ENCODE results near the gene FKBP10. TPM values are rescaled to one million over a fixed set of nuclear protein-coding genes. Genes with fewer than 3 reads are reported as not detected.

The FKBP10 gene
- total and polyA plus RNA-seq, 2 donors (not counting 3 experiments of a cell fraction or from before 2014, with no cell fraction given), result 168 to 377 TPM

DNA sequence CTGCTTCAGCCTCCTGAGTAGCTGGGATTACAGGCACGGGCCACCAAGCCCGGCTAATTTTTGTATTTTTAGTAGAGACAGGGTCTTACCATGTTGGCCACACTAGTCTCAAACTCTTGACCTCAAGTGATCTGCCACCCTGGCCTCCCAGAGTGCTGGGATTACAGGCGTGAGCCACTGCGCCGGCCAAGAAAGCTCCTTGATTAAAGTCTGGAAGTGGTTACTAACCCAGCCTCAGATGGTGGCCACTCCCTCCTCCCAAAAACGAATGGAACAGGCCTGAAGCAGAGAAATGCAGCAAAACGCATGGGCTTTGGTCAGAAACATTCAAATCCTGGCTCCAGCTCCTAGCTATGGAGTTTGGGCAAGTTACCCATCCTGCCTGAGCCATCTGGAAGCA is 11.3 kb downstream of the FKBP10 start:
- Histone ChIP-seq H4K20me1 (replicated peaks; ENCODE audit: control insufficient read depth, extremely low read depth, insufficient read depth, low read length) (no peaks in the 10 kb centered on the region), H3K79me2 (ENCODE audit: control insufficient read depth, insufficient read depth, low read length) (no peaks in the 10 kb centered on the region), H3K9me1 (replicated peaks; ENCODE audit: control insufficient read depth, extremely low read depth, insufficient read depth, low read length) (no peaks in the 10 kb centered on the region), H3K9me3 (replicated peaks; ENCODE audit: control insufficient read depth, insufficient read depth, low read length) (no peaks in the 10 kb centered on the region), H3K4me2 (ENCODE audit: insufficient read depth, low read length) (no peak overlapping the region), H2AFZ (ENCODE audit: low read depth, low read length) (no peak overlapping the region), H3K4me1 (ENCODE audit: control insufficient read depth, extremely low read depth, insufficient read depth, low read length) (no peaks in the 10 kb centered on the region), H3K27me3 (ENCODE audit: control insufficient read depth in 2 of 2, insufficient read depth in 2 of 2, low read length in 2 of 2) (no peaks in the 10 kb centered on the region), H3K27ac (ENCODE audit: insufficient read depth, low read depth, low read length) (no peak overlapping the region), H3K36me3 (ENCODE audit: control insufficient read depth in 2 of 2, extremely low read depth in 1 of 2, insufficient read depth in 2 of 2, low read length in 2 of 2) (peaks cover 8 to 23% of the 10 kb centered on the region in 2 experiments), H3K9ac (replicated peaks; ENCODE audit: extremely low read depth, insufficient read depth, low read length) (no peak overlapping the region), H3K4me3 (replicated peaks in 1 of 3; ENCODE audit: insufficient read depth in 1 of 3, low read depth in 1 of 3, low read length in 3 of 3) (no peak overlapping the region)
- FAIRE-seq, result no peak
- TF ChIP-seq FOS (IDR thresholded peaks at IDR 0.05; ENCODE audit: borderline replicate concordance, insufficient read depth, low read length) (no peak), JUN (IDR thresholded peaks at IDR 0.05; ENCODE audit: borderline replicate concordance, insufficient read depth, insufficient read length, low read depth) (no peak), MYC (IDR thresholded peaks at IDR 0.05; ENCODE audit: low read depth, low read length) (no peak), POLR2A (IDR thresholded peaks at IDR 0.05; ENCODE audit: low read depth, low read length) (no peak), POLR2AphosphoS5 (IDR thresholded peaks at IDR 0.05; ENCODE audit: insufficient read depth, low read depth, low read length) (no peak), GATA2 (IDR thresholded peaks at IDR 0.05; ENCODE audit: insufficient read depth, insufficient read length, low read depth, low read length) (no peak), MAX (IDR thresholded peaks at IDR 0.05; ENCODE audit: insufficient read depth, insufficient read length) (no peak), EZH2 (IDR thresholded peaks at IDR 0.05; ENCODE audit: borderline replicate concordance, low read depth, low read length, severe bottlenecking) (no peak)
- TF ChIP-seq, protein P1, sequence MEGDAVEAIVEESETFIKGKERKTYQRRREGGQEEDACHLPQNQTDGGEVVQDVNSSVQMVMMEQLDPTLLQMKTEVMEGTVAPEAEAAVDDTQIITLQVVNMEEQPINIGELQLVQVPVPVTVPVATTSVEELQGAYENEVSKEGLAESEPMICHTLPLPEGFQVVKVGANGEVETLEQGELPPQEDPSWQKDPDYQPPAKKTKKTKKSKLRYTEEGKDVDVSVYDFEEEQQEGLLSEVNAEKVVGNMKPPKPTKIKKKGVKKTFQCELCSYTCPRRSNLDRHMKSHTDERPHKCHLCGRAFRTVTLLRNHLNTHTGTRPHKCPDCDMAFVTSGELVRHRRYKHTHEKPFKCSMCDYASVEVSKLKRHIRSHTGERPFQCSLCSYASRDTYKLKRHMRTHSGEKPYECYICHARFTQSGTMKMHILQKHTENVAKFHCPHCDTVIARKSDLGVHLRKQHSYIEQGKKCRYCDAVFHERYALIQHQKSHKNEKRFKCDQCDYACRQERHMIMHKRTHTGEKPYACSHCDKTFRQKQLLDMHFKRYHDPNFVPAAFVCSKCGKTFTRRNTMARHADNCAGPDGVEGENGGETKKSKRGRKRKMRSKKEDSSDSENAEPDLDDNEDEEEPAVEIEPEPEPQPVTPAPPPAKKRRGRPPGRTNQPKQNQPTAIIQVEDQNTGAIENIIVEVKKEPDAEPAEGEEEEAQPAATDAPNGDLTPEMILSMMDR (IDR thresholded peaks at IDR 0.05; ENCODE audit: extremely low read depth in 1 of 2, insufficient read depth in 1 of 2, low read depth in 1 of 2, low read length in 2 of 2), result no peak
- POLR2A ChIA-PET, result no interaction called here
- dilution Hi-C loops (cut with MboI; ENCODE audit: extremely low pct_ligation_motif_present, low sequenced_read_pairs), result no loop called here
- no TSS peak for BruUV-seq (replicated peaks)
- intact Hi-C loops (cut with micrococcal nuclease), result no loop called here
- DNase-seq (ENCODE audit: low read depth, low spot score), result no peak
- CTCF ChIA-PET, result interaction anchor here (0.6 to 1.4 kb wide), 3 partner anchors 22 to 86 kb away, joined by 3 to 4 read pairs (median 3); partner anchors contain the start of gene KLHL11
